Measurements from ENCODE around the gene SP1.

Gene SP1

DNA sequence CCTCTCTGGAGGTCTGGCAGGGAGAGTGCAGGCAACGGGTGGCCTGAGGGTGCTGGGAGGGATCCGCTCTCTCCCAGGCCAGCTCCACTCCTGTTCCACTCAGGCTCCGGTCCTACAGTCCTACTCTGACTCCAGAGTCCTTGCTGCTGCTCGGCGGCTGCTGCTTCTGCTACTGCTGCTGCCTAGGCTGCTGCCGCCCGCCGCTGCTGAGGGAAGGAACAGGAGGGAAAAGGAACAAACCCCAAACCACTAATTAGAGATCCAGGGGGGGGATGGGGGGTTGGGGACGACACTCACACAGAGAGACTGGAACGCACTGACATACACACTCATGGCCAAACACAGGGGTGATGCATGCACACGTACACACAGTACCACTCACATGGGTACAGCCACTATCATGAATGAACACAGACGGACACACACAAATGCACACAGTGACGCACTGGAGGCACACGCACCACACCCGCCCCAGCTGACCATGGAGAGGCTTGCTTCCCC, 43.7 kb upstream of the SP1 start, which contains the start of gene SP7:
Gene SP7, minus strand, starts transcription at position 174 of the 501 bp plus-strand sequence. CDS start 708 bp downstream, outside the sequence.
- no peak for DNase-seq (ENCODE audit: low spot score)
- TF ChIP-seq, protein P1, sequence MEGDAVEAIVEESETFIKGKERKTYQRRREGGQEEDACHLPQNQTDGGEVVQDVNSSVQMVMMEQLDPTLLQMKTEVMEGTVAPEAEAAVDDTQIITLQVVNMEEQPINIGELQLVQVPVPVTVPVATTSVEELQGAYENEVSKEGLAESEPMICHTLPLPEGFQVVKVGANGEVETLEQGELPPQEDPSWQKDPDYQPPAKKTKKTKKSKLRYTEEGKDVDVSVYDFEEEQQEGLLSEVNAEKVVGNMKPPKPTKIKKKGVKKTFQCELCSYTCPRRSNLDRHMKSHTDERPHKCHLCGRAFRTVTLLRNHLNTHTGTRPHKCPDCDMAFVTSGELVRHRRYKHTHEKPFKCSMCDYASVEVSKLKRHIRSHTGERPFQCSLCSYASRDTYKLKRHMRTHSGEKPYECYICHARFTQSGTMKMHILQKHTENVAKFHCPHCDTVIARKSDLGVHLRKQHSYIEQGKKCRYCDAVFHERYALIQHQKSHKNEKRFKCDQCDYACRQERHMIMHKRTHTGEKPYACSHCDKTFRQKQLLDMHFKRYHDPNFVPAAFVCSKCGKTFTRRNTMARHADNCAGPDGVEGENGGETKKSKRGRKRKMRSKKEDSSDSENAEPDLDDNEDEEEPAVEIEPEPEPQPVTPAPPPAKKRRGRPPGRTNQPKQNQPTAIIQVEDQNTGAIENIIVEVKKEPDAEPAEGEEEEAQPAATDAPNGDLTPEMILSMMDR (IDR thresholded peaks at IDR 0.05; ENCODE audit: extremely low read depth, insufficient read depth, missing control alignments), result no peak
- in situ Hi-C loops (cut with MboI; ENCODE audit: low pct_unique_long_range_greater_than_20kb, low sequenced_read_pairs, unreplicated experiment), result no loop called here

DNA sequence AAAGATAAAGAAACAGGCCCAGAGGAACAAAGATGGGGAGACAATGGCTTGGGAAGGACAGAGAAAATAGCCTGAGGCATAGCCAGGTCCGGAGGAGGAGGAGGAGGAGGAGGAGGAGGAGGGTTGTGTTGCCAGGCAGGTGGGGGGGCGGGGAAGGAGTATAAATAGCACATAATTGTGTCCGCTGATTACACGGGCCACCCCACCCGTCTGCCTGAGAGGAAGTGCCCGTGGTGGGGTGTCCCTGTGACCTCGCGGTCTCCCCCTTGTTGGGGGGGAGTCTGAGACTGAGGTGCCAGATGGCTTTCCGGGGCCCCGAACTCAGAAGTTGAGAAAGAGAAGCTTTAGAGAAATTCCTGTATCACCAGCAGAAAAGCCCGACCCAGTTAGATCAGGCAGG, 42.0 kb upstream of the SP1 start:
- TF ChIP-seq, protein P1 (IDR thresholded peaks at IDR 0.05; ENCODE audit: extremely low read depth, insufficient read depth, missing control alignments), result no peak
- DNase-seq (ENCODE audit: low spot score), result no peak
- in situ Hi-C loops (cut with MboI; ENCODE audit: low pct_unique_long_range_greater_than_20kb, low sequenced_read_pairs, unreplicated experiment), result no loop called here

DNA sequence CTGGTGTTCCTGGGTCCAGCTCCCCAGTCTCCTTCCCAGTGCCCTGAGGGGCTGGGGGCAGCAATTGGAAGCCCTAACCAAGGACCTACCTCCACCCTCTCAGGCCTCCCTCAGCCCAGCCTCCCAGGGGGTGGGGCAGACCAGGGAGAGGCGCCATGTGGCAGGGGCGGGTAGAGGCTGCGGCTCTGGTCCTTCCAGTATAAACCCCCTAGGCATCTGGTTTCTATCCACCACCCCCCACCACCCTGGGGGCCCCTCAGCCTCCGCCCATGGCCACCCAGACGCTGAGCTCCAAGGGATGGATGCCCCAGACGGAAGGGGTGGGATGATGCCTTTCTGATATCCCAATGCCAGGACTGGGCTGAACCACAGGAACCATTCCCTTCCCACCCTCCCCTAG, 41.1 kb upstream of the SP1 start:
- in situ Hi-C loops (cut with MboI; ENCODE audit: low pct_unique_long_range_greater_than_20kb, low sequenced_read_pairs, unreplicated experiment), result no loop called here
- no peak for DNase-seq (ENCODE audit: low spot score)
- TF ChIP-seq, protein P1 (IDR thresholded peaks at IDR 0.05; ENCODE audit: extremely low read depth, insufficient read depth, missing control alignments), result no peak

DNA sequence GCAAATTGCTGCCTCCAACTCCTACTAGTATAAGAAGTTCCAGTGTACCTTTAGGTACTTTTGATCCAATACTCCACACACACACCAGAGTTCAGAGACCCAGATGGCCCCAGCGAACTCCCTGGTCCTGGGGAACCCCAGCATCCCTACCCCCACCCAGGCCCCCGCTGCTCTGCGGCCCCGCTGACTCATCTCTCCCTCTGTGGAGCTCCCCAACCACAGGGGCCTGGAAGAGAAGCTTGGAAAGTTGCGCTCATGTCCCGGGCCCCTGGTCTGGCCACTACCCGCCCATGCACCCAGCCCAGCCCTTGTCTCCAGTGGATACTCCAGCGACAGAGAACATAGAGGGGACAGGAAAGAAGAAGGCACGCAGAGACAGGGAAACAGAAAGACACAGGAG, 39.6 kb upstream of the SP1 start:
- DNase-seq (ENCODE audit: low spot score), result no peak
- TF ChIP-seq, protein P1 (IDR thresholded peaks at IDR 0.05; ENCODE audit: extremely low read depth, insufficient read depth, missing control alignments), result no peak
- in situ Hi-C loops (cut with MboI; ENCODE audit: low pct_unique_long_range_greater_than_20kb, low sequenced_read_pairs, unreplicated experiment), result no loop called here

DNA sequence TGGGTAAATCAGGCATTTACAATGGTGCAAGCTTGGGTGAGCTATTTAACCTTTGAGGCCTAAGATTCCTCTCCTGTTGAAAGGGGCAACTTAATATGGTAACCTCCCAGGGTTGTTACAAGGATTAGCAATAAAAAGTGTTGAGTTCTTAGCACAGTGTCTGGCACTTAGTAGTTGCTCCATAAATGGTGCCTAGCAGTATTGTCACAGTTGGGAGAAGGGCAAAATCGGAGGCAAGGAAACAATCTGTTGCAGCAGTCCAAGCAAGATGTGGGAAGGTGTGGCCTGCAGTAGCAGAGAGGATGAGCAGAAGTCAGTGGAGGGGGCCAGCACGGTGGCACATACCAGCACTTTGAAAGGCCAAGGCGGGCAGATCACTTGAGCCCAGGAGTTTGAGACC, 36.5 kb upstream of the SP1 start:
- TF ChIP-seq, protein P1 (IDR thresholded peaks at IDR 0.05; ENCODE audit: extremely low read depth, insufficient read depth, missing control alignments), result no peak
- no peak for DNase-seq (ENCODE audit: low spot score)
- in situ Hi-C loops (cut with MboI; ENCODE audit: low pct_unique_long_range_greater_than_20kb, low sequenced_read_pairs, unreplicated experiment), result no loop called here

DNA sequence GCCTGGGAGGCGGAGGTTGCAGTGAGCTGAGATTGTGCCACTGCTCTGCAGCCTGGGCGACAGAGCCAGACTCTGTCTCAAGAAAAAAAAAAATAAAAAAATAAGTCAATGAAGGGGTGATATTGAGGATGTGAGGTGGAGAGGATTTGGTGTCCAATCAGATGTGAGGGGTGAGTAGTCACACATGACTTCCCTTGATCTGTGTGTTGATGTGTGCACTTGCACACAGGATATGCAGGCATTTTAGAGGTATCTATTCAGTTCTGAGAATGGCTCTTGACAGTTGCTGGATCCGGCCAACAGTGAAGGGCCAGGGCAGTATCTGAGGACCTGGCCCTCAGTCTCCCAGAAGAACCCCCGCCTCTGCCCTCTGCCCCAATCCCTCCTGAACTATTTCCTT, 36.0 kb upstream of the SP1 start:
- in situ Hi-C loops (cut with MboI; ENCODE audit: low pct_unique_long_range_greater_than_20kb, low sequenced_read_pairs, unreplicated experiment), result no loop called here
- no peak for DNase-seq (ENCODE audit: low spot score)
- TF ChIP-seq, protein P1 (IDR thresholded peaks at IDR 0.05; ENCODE audit: extremely low read depth, insufficient read depth, missing control alignments), result no peak

DNA sequence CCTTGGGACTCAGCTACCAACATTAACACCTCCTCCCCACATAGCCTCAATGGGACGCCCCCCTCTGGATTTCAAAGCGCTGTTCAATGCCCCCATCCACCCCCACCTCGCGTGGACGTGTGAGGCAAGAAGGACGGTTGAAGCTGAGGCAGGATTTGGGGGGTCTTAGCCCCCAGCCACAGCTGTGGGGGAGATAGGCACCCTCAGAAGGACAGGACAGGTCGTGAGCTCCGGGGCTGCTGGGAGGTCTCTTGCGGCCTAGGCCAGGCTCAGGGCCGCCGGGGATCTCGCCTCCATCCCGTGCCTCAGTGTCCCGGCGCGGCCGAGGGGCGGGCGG, 35.5 kb upstream of the SP1 start:
- no peak for DNase-seq (ENCODE audit: low spot score)
- in situ Hi-C loops (cut with MboI; ENCODE audit: low pct_unique_long_range_greater_than_20kb, low sequenced_read_pairs, unreplicated experiment), result no loop called here
- TF ChIP-seq, protein P1 (IDR thresholded peaks at IDR 0.05; ENCODE audit: extremely low read depth, insufficient read depth, missing control alignments), result no peak
